Natural killer cell treated with Interleukin-12 subunit alpha and Interleukin-12 subunit beta and Interleukin-15 and Interleukin-18, amount 100 ng/mL, for 72 hours (primary cell): ENCODE data around the gene TSTD1. TPM values are rescaled to one million over a fixed set of nuclear protein-coding genes. Genes with fewer than 3 reads are reported as not detected.
"Not testable (repeated sequence)": the region's sequence is repeated elsewhere in the genome, so short reads cannot be mapped to it uniquely, and the experiment has no call there.

Source experiments
- ATAC-seq, 2 donors: fragments of 150-1000 bp; cut with Tn5 transposase in 1 of 2; sonication (Bioruptor Pico), chemical (Tn5 transposase) in 1 of 2; 2 replicates each; pipeline ENCODE4 v1.10.0; 2021
- DNase-seq: peaks from one replicate; pipeline ENCODE4 v3.0.0; 2022; ENCODE audit warnings: low spot score
- H3K27ac Mint-ChIP-seq, 2 donors: 1 replicate in 1 of 2; 2 replicates in 1 of 2; pipeline ENCODE4 v1.8.0; 2022; ENCODE audit warnings: mixed read lengths in 2 of 2, mild to moderate bottlenecking in 1 of 2, moderate library complexity in 1 of 2
- H3K27me3 Mint-ChIP-seq, 2 donors: 1 replicate in 1 of 2; 2 replicates in 1 of 2; pipeline ENCODE4 v1.8.0; 2022; ENCODE audit warnings: mixed read lengths in 2 of 2
- H3K36me3 Mint-ChIP-seq: one replicate; pipeline ENCODE4 v1.8.0; 2022; ENCODE audit warnings: mixed read lengths
- H3K4me1 Mint-ChIP-seq, 2 donors: 1 replicate in 1 of 2; 2 replicates in 1 of 2; pipeline ENCODE4 v1.8.0; 2022; ENCODE audit warnings: low read depth in 2 of 2, mixed read lengths in 2 of 2, mild to moderate bottlenecking in 1 of 2
- H3K4me3 Mint-ChIP-seq: one replicate; pipeline ENCODE4 v1.8.0; 2022; ENCODE audit warnings: mixed read lengths
- H3K9me3 Mint-ChIP-seq: 2 replicates; pipeline ENCODE4 v1.8.0; 2022; ENCODE audit warnings: mixed read lengths
- total RNA-seq, 2 donors: library from RNA; stranded (reverse); gene quantifications; one replicate each; pipeline ENCODE4 v1.2.3, GENCODE V29; 2022

The TSTD1 gene
- total RNA-seq, 2 donors from 2014 or later = 10.5 to 47.2 TPM

- Mint-ChIP-seq H3K4me1 (peaks cover 44 to 46% of the 10 kb centered on the region in 2 donors), H3K27ac (peak overlapping the region in 1 of 2 donors; percentile 80), H3K4me3 (no peak overlapping the region), H3K27me3 (no peaks in the 10 kb centered on the region), H3K36me3 (no peaks in the 10 kb centered on the region), H3K9me3 (no peaks in the 10 kb centered on the region)
- ATAC-seq = no peak
- DNase-seq = no peak
Measured at GRCh38 chr1:161017756-161018630, 20.8 kb downstream of the TSTD1 start.

GRCh38 chr1:161017181-161017580 lies 21.6 kb downstream of the TSTD1 start:
- H3K36me3 Mint-ChIP-seq, H3K9me3 Mint-ChIP-seq, ATAC-seq, H3K27ac Mint-ChIP-seq, H3K27me3 Mint-ChIP-seq, DNase-seq, H3K4me3 Mint-ChIP-seq: not testable (repeated sequence)
- H3K4me1 Mint-ChIP-seq = peaks cover 40 to 46% of the 10 kb centered on the region in 2 donors

- H3K27me3 Mint-ChIP-seq, H3K4me3 Mint-ChIP-seq, ATAC-seq, H3K9me3 Mint-ChIP-seq, H3K27ac Mint-ChIP-seq, DNase-seq, H3K36me3 Mint-ChIP-seq: not testable (repeated sequence)
- H3K4me1 Mint-ChIP-seq = peaks cover 40 to 48% of the 10 kb centered on the region in 2 donors
Measured at GRCh38 chr1:161016683-161017082, 22.1 kb downstream of the TSTD1 start.

GRCh38 chr1:161013488-161014230 lies 25.1 kb downstream of the TSTD1 start:
- peaks cover 19 to 31% of the 10 kb centered on the region in 2 donors for H3K4me1 Mint-ChIP-seq
- H3K27ac Mint-ChIP-seq = peak overlapping the region; percentile 97 to 98
- peak overlapping the region; percentile 90 for H3K4me3 Mint-ChIP-seq
- no peaks in the 10 kb centered on the region for H3K27me3 Mint-ChIP-seq
- no peaks in the 10 kb centered on the region for H3K36me3 Mint-ChIP-seq
- DNase-seq (peak; percentile 85), ATAC-seq (peak; percentile 94)
- H3K9me3 Mint-ChIP-seq = no peaks in the 10 kb centered on the region

GRCh38 chr1:161013131-161013487 lies 25.7 kb downstream of the TSTD1 start:
- Mint-ChIP-seq H3K4me3 (peak overlapping the region; percentile 90), H3K9me3 (no peaks in the 10 kb centered on the region), H3K4me1 (peaks cover 19 to 26% of the 10 kb centered on the region in 2 donors), H3K36me3 (no peaks in the 10 kb centered on the region), H3K27ac (peak overlapping the region; percentile 97 to 98), H3K27me3 (no peaks in the 10 kb centered on the region)
- DNase-seq (no peak), ATAC-seq (peak; percentile 68 to 69)

- Mint-ChIP-seq H3K9me3 (no peaks in the 10 kb centered on the region), H3K27me3 (no peaks in the 10 kb centered on the region), H3K27ac (peak overlapping the region; percentile 26 to 97), H3K4me1 (peaks cover 19 to 21% of the 10 kb centered on the region in 2 donors), H3K36me3 (no peaks in the 10 kb centered on the region), H3K4me3 (no peak overlapping the region)
- DNase-seq (no peak), ATAC-seq (no peak)
Measured at GRCh38 chr1:161012420-161012819, 26.3 kb downstream of the TSTD1 start.

GRCh38 chr1:161009602-161010211 lies 29.1 kb downstream of the TSTD1 start:
- ATAC-seq (no peak), DNase-seq (no peak)
- no peak overlapping the region for H3K27ac Mint-ChIP-seq
- no peaks in the 10 kb centered on the region for H3K9me3 Mint-ChIP-seq
- H3K4me1 Mint-ChIP-seq = peaks cover 19 to 23% of the 10 kb centered on the region in 2 donors
- no peaks in the 10 kb centered on the region for H3K27me3 Mint-ChIP-seq
- H3K36me3 Mint-ChIP-seq = no peaks in the 10 kb centered on the region
- H3K4me3 Mint-ChIP-seq = no peak overlapping the region

- no peaks in the 10 kb centered on the region for H3K9me3 Mint-ChIP-seq
- no peaks in the 10 kb centered on the region for H3K27me3 Mint-ChIP-seq
- H3K36me3 Mint-ChIP-seq = no peaks in the 10 kb centered on the region
- H3K4me3 Mint-ChIP-seq = no peak overlapping the region
- peaks cover 15 to 20% of the 10 kb centered on the region in 2 donors for H3K4me1 Mint-ChIP-seq
- no peak overlapping the region for H3K27ac Mint-ChIP-seq
- ATAC-seq = no peak
- DNase-seq = no peak
Measured at GRCh38 chr1:161008869-161009510, 29.8 kb downstream of the TSTD1 start.

GRCh38 chr1:161007369-161007768 lies 31.4 kb downstream of the TSTD1 start:
- Mint-ChIP-seq H3K9me3 (no peaks in the 10 kb centered on the region), H3K27ac (no peak overlapping the region), H3K4me1 (peaks cover 5 to 10% of the 10 kb centered on the region in 2 donors), H3K27me3 (no peaks in the 10 kb centered on the region), H3K36me3 (no peaks in the 10 kb centered on the region), H3K4me3 (no peak overlapping the region)
- no peak for DNase-seq
- no peak for ATAC-seq

GRCh38 chr1:161006563-161006962 lies 32.2 kb downstream of the TSTD1 start:
- peaks cover 5% of the 10 kb centered on the region in 2 donors for H3K4me1 Mint-ChIP-seq
- H3K36me3 Mint-ChIP-seq = no peaks in the 10 kb centered on the region
- ATAC-seq (no peak), DNase-seq (no peak)
- no peak overlapping the region for H3K4me3 Mint-ChIP-seq
- no peaks in the 10 kb centered on the region for H3K27me3 Mint-ChIP-seq
- no peak overlapping the region for H3K27ac Mint-ChIP-seq
- no peaks in the 10 kb centered on the region for H3K9me3 Mint-ChIP-seq

- ATAC-seq = no peak
Measured at GRCh38 chr1:161001525-161001924, 37.2 kb downstream of the TSTD1 start.

GRCh38 chr1:161000736-161001480 lies 37.9 kb downstream of the TSTD1 start:
- H3K27ac Mint-ChIP-seq = no peak overlapping the region

More at GRCh38 chr1:161001525-161001924, 37.2 kb downstream of the TSTD1 start:
- peaks cover 0 to 7% of the 10 kb centered on the region in 2 donors for H3K4me1 Mint-ChIP-seq
- H3K36me3 Mint-ChIP-seq = no peaks in the 10 kb centered on the region
- no peak overlapping the region for H3K27ac Mint-ChIP-seq
- H3K27me3 Mint-ChIP-seq = no peaks in the 10 kb centered on the region
- H3K4me3 Mint-ChIP-seq = no peak overlapping the region
- no peak for DNase-seq
- H3K9me3 Mint-ChIP-seq = no peaks in the 10 kb centered on the region

GRCh38 chr1:160999376-160999775 lies 39.4 kb downstream of the TSTD1 start:
- H3K36me3 Mint-ChIP-seq = no peaks in the 10 kb centered on the region
- ATAC-seq = peak in 1 of 2 donors; percentile 33
- H3K27me3 Mint-ChIP-seq = no peaks in the 10 kb centered on the region
- no peaks in the 10 kb centered on the region for H3K9me3 Mint-ChIP-seq
- peaks cover 0 to 4% of the 10 kb centered on the region in 2 donors for H3K4me1 Mint-ChIP-seq
- no peak for DNase-seq
- no peak overlapping the region for H3K27ac Mint-ChIP-seq
- no peak overlapping the region for H3K4me3 Mint-ChIP-seq

More at GRCh38 chr1:161000736-161001480, 37.9 kb downstream of the TSTD1 start:
- no peaks in the 10 kb centered on the region for H3K9me3 Mint-ChIP-seq
- H3K36me3 Mint-ChIP-seq = no peaks in the 10 kb centered on the region
- peaks cover 0 to 4% of the 10 kb centered on the region in 2 donors for H3K4me1 Mint-ChIP-seq
- no peak for ATAC-seq
- H3K27me3 Mint-ChIP-seq = no peaks in the 10 kb centered on the region
- no peak for DNase-seq
- no peak overlapping the region for H3K4me3 Mint-ChIP-seq
